Measurements from ENCODE around the gene ESD.

DNA sequence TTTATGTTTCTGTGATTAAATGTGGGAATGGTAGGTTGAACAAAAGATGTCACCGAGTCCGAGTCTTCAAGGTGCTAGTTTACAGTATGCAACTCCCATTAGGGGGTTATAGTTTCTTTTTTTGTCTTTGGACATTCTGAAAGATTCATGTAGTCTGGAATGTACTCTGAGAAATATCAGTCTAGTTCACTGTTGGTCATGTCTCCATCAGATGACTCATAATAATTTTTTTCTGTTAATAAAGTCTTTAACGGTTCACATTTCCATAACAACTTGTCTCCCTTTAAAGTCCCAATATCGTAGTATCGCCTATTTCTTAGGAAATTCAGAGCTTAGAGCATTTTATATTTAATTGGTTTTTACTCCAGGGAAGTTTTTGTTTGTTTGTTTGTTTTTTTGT lies 13.5 kb upstream of the ESD start:
- TF ChIP-seq, protein P1, sequence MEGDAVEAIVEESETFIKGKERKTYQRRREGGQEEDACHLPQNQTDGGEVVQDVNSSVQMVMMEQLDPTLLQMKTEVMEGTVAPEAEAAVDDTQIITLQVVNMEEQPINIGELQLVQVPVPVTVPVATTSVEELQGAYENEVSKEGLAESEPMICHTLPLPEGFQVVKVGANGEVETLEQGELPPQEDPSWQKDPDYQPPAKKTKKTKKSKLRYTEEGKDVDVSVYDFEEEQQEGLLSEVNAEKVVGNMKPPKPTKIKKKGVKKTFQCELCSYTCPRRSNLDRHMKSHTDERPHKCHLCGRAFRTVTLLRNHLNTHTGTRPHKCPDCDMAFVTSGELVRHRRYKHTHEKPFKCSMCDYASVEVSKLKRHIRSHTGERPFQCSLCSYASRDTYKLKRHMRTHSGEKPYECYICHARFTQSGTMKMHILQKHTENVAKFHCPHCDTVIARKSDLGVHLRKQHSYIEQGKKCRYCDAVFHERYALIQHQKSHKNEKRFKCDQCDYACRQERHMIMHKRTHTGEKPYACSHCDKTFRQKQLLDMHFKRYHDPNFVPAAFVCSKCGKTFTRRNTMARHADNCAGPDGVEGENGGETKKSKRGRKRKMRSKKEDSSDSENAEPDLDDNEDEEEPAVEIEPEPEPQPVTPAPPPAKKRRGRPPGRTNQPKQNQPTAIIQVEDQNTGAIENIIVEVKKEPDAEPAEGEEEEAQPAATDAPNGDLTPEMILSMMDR (IDR thresholded peaks at IDR 0.05), result no peak
- TF ChIP-seq EP300 (IDR thresholded peaks at IDR 0.05), result no peak
- TF ChIP-seq POLR2A (IDR thresholded peaks at IDR 0.05), result no peak

Data from tibial nerve (tissue), 4 donors.